Skin of body (tissue), 2 donors: ENCODE measurements around the gene OTX2. TPM values are rescaled to one million over a fixed set of nuclear protein-coding genes. Genes with fewer than 3 reads are reported as not detected.

Experiments
- DNase-seq: peaks from one replicate; lab custom pipeline; 2025; lab: John Stamatoyannopoulos, UW
- total RNA-seq: library from RNA; depleted of rRNA; stranded (reverse); fragments of >200 nt; gene quantifications from one replicate; pipeline ENCODE4 v1.2.3, GENCODE V29; 2014

Gene OTX2
- total RNA-seq, 1 donor from 2014 or later: not detected

- no peak for DNase-seq
Observed at GRCh38 chr14:56812364-56813141, 2.3 kb upstream of the OTX2 start.

GRCh38 chr14:56811593-56812363 is 1.5 kb upstream of the OTX2 start:
- no peak for DNase-seq

- DNase-seq: no peak
Observed at GRCh38 chr14:56810836-56811592, 735 bp upstream of the OTX2 start.

DNA sequence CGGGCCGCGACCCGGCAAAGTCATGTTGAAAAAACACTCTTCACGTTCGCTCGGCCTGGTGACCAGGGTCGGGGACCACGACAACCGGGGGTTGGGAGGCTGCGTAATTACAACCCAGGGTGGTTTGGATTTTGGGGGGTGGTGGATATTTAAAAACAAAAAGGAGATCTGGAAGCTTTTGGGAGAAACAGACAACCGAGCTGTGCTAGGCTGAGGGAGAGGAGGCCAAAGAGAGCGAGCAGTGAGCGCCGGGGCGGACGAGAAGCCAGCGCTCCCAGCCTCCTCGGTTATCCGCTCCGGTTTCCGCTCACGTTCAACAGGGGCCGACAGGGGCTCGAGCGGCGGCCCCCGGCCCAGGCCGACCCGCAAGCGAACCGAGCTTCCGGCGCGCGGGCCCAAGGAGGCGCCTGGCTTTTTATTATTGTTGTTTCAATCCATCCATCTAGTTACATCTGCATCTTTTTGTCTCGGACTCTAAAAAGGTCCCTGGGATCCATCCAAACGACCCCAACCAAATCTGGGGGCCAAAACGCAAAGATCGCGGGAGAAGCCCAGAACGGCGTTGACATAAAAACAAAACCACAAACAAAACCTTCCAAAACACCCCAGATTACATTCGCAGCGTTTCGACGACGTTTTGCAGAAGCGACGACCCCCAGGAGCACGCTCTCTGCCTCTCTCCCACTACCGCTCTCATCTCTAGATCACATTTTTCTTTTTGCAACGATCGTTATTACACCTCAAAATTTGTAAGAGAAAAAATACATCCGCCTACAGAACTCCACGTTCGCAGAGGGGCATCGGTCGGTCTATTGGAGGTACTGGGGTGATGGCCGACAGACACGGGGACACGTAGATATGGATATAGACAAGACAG is 771 bp downstream of the OTX2 start:
- DNase-seq: no peak

GRCh38 chr14:56808383-56809269 is 1.7 kb downstream of the OTX2 start:
- no peak for DNase-seq

GRCh38 chr14:56808110-56808382 is 2.2 kb downstream of the OTX2 start:
- no peak for DNase-seq

GRCh38 chr14:56807386-56808109 is 2.7 kb downstream of the OTX2 start:
- no peak for DNase-seq

DNA sequence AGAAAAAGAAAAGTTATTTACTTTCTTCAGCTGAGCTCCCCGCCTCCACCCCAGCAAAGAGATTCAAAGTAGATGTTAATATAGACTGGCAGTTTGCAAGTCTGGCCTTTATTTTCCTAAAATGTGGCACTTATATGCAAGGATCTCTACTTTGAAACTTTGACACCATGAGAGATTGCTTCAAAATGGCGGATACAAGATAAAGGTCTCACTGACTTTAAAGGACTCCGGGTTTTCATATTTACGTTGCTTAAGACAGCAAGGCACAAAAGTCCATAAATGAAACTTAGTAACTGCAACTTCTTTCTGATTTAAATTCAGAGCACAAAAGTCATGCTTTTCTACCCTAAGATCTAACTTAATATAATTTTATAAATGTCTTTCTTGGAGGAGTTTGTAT is 3.5 kb downstream of the OTX2 start:
- DNase-seq: no peak

DNA sequence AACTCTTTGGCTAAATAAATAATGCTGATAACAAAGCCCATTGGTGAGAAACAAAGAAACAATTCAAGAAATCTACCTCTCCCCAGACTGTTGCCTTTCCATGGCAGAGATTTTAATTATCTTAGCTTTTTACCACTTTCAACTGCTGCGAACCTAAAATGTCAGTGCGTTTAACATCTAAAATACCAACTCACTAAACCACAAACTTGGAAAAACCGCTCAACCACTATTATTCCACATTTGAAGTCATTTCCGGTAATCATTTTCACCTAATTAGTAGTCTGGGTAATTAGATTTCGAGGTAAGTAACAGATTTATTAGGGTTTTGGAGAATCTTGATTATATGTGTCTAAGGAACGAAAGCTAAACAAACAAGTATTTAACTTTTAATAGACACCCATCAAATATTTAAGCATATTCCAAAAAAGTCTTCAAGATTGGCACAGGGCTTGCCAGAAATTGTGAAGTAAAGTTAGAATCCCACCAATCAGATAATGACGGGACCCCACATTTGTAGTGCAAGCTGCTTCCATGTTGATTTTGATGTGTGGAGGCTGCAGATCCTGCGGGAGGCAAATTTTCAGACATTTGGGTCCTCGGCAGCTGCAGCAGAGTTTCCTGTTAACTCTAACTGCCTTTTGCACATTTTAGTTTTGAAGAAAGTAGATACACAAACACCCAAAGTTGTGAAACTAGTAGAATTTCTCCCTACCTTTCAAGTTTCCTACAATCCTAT is 4.1 kb downstream of the OTX2 start:
- DNase-seq: no peak

DNA sequence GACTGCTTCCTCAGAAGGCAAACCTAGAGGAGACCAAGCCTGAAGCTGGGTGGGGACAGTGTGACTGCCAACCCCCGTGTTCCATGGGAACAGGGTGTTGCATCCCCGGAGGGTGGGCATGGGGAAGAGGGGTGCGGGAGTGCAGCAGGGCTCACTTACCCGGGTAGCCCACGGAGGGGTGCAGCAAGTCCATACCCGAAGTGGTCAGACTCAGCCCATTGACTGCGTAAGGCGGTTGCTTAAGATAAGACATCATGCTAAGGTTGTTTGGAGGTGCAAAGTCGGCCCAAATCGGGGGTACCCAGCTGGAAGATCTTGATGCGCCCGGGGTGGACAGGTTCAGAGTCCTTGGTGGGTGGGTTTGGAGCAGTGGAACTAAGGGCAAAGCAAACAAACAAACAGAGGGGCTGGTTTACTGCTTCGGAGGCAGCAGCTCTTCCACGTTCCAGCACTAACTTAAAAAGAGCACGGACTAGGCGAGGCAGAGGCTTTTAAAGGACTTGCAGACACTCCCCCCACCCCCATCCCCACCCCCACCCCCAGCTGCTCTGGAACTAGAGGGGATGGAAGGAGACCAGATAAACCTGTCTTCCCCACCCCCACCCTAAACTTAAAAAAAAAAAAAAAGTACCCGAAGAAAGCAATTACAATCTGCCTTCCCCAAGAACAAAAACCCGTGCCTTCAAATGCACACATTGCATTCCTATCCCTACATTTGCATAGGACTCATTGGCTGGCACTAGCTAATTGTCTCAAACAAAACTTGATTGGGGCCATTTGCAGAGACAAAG is 4.9 kb downstream of the OTX2 start:
- DNase-seq: no peak

DNA sequence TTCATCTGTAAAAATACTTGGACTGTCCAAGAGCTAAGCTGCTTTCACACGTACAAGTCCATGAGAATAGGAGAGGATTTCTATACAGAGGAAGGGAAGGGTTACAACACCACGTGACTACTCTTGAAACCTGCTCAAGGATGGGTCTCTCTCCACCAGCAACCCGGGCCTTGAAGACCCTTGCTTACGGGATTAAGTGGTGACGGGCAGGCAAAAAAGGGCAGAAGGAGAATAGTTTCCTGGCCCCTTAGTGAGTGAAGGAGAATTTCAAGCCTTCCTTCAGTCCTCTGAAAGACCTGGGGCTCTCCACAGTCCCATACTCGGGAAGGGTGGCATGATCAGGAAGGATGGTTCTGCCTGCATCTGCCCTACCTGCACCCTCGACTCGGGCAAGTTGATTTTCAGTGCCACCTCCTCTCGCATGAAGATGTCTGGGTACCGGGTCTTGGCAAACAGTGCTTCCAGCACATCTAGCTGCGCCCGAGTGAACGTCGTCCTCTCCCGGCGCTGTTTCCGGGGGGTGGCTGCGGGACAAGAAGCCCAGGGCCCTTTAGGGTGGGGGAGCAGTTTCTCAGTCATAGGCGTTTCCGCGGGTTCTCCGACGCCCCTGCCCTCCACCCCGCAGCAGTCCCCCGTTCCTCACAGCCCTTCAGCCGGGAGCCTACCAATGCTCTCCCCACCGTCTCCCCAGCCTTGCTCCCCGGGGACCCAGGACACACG is 6.3 kb downstream of the OTX2 start:
- DNase-seq: no peak

DNA sequence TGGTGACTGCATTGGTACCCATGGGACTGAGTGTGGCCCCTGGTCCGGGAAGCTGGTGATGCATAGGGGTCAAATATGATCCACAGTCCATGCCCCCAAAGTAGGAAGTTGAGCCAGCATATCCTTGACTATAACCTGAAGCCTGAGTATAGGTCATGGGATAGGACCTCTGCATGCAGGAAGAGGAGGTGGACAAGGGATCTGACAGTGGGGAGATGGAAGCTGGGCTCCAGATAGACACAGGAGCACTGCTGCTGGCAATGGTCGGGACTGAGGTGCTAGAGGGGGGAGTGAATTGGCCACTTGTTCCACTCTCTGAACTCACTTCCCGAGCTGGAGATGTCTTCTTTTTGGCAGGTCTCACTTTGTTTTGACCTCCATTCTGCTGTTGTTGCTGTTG is 8.4 kb downstream of the OTX2 start:
- no peak for DNase-seq

DNA sequence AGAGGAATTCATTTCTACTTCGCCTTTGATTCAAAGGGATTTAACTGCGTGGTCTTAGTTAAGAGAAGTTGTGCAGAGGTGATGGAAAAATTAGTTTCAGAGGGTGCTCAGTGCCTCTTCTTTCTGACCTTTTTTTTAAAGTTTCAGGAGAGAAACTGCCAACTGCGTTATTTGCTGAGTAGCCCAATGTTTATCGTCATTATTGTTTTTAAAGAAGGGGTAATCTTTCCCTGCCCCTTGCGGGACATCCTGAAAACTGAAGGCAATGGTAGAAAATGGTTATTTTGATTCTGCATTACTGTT is 11.0 kb downstream of the OTX2 start:
- DNase-seq: no peak

DNA sequence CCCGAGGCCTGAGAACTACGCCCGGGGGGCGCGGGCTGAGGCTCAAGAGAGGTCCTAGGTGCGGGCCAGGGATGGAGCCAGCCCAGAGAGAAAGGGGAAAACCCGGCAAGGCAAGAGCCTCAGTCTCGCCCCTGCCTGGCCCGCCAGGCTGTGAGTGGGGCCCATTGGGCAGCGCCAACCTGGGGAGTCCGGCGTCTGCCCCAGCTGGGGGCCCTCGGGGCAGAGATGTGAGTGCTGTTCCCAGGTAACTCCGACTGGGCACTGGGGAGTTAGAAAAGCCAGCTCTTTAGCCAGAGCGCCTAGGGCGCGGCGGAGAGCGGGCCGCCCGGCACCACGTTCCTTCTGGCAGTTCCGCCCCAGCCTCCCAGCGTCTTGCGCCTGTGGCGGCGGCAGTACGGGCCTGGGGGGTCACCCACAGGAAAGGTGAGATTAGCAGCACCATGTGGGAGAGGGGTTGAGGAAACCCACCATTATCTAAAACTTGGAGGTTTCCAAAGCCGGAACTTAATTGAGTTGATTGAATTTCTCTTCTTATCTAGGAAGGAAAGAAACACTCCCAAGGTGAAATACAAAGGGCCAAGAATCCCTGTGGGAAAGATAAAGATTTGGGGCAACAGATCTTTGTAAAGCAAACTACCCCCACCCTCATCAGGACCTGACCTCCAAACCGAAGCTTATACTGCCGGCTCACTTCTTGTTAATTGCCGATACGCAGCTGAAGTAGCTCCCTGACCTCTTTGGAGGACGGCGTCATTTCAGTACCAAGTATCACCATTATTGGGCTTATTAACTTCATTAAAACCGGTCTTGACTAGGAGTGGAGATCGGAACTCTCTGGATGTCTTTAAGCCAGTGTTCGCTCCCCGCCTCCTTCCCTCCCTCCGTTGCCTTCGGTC is 11.6 kb downstream of the OTX2 start:
- DNase-seq: no peak

DNA sequence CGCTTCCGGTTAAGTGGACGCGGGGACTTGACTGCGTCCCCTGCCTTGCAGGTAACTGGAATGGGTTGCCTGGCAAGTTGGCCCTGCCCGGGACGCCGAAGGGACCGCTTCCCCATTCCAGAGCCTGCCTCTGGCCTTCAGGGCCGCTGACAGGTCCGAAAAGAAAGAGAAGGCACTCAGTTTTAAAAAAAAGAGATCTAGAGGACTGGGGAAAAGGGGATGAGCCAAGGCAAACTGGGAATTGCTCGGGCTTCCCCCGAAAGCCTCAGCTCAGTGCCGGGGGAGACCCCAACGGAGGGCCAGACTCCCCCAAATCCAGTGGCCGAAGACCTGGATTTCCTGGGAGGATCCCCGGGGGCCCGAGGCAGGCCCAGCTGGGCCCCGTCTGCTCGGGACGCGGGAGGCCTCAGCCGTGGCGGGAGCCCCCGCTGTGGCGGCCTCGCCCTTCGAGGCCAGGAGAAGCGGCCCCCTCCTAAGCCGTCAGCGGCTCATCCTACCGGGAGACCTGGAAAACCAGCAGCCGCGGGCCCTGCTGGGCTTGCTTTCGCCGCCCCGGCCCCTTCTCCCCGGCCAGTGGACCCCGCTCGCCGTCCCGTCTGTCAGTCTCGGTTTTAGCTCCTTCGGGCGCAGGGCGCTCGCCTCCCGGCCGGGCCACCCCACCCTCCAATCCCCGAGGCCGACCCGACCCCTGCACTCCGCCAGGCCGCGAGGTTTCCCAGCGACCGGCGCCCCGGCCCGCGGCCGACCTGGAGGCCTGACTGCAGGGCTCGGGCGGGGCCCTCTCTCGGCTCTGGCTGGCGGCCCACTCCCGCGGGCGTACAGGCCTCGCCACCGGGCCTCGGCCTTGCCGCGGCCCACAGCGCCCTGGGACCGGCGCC is 12.5 kb downstream of the OTX2 start:
- no peak for DNase-seq
